GM23338 (cell line): ENCODE results near the gene ISOC2. TPM values are rescaled to one million over a fixed set of nuclear protein-coding genes. Genes with fewer than 3 reads are reported as not detected.

Source experiments
- ATAC-seq: fragments of 200-7000 bp; cut with Tn5 transposase; 3 replicates; pipeline ENCODE4 v1.9.1; 2020
- DNase-seq: peaks from one replicate; pipeline ENCODE4 v3.0.0-alpha.2; 2015; ENCODE audit warnings: low spot score
- H2AFZ ChIP-seq: fragments of 200-600 bp; sonication (generic); 2 replicates; pipeline ENCODE4 v1.8.0; 2016; ENCODE audit warnings: antibody characterized with exemption, mild to moderate bottlenecking, moderate library complexity
- H3F3A ChIP-seq: fragments of 200-600 bp; sonication (generic); replicated peaks from 2 replicates; pipeline ENCODE4 v1.8.0; 2017; ENCODE audit warnings: antibody characterized with exemption, mixed run types, low read depth
- H3K27ac ChIP-seq: fragments of 200-600 bp; sonication (generic); 2 replicates; pipeline ENCODE4 v1.6.1; 2016; ENCODE audit warnings: low read depth
- H3K27me3 ChIP-seq: fragments of 200-600 bp; sonication (generic); 2 replicates; pipeline ENCODE4 v1.8.0; 2016; ENCODE audit warnings: mild to moderate bottlenecking, mixed run types, moderate library complexity; ENCODE audit not compliant: insufficient read depth
- H3K36me3 ChIP-seq: fragments of 200-600 bp; sonication (generic); 2 replicates; pipeline ENCODE4 v1.8.0; 2016; ENCODE audit warnings: mild to moderate bottlenecking; ENCODE audit not compliant: insufficient read depth
- H3K4me1 ChIP-seq: fragments of 200-600 bp; sonication (generic); 2 replicates; pipeline ENCODE4 v1.8.0; 2016; ENCODE audit warnings: mild to moderate bottlenecking, moderate library complexity; ENCODE audit not compliant: insufficient read depth
- H3K4me2 ChIP-seq: fragments of 200-600 bp; sonication (generic); 2 replicates; pipeline ENCODE4 v1.7.1; 2017; ENCODE audit warnings: mixed run types
- H3K4me3 ChIP-seq: fragments of 200-600 bp; sonication (generic); 2 replicates; pipeline ENCODE4 v1.6.1; 2016; ENCODE audit warnings: mixed run types
- H3K79me2 ChIP-seq: fragments of 200-600 bp; sonication (generic); replicated peaks from 2 replicates; pipeline ENCODE4 v1.8.0; 2017; ENCODE audit warnings: mild to moderate bottlenecking; ENCODE audit not compliant: insufficient read depth
- H3K9me2 ChIP-seq: fragments of 200-600 bp; sonication (generic); 2 replicates; pipeline ENCODE4 v1.8.0; 2017; ENCODE audit not compliant: insufficient read depth
- H4K20me1 ChIP-seq: fragments of 200-600 bp; sonication (generic); replicated peaks from 2 replicates; pipeline ENCODE4 v1.8.0; 2017; ENCODE audit warnings: mild to moderate bottlenecking; ENCODE audit not compliant: insufficient read depth
- H3K27ac Mint-ChIP-seq: 2 replicates; pipeline ENCODE4 v1.8.0; 2020; ENCODE audit warnings: inconsistent platforms, mild to moderate bottlenecking, moderate library complexity, mixed read lengths
- H3K27me3 Mint-ChIP-seq: 3 replicates; pipeline ENCODE4 v1.8.0; 2022; ENCODE audit warnings: low read depth, mild to moderate bottlenecking, moderate library complexity, mixed read lengths, inconsistent platforms; ENCODE audit not compliant: insufficient read depth, poor library complexity
- H3K36me3 Mint-ChIP-seq: 3 replicates; pipeline ENCODE4 v1.8.0; 2021; ENCODE audit warnings: low read depth, mild to moderate bottlenecking, inconsistent platforms, moderate library complexity, mixed read lengths
- H3K4me1 Mint-ChIP-seq: 3 replicates; pipeline ENCODE4 v1.8.0; 2020; ENCODE audit warnings: mild to moderate bottlenecking, inconsistent platforms, mixed read lengths
- H3K4me3 Mint-ChIP-seq: 3 replicates; pipeline ENCODE4 v1.8.0; 2021; ENCODE audit warnings: moderate library complexity, mild to moderate bottlenecking, inconsistent platforms, mixed read lengths
- H3K9me3 Mint-ChIP-seq: 3 replicates; pipeline ENCODE4 v1.8.0; 2020; ENCODE audit warnings: moderate library complexity, mild to moderate bottlenecking, inconsistent platforms, mixed read lengths
- CREB1 ChIP-seq: fragments of 250-450 bp; sonication (Bioruptor Pico); IDR thresholded peaks from 2 replicates; pipeline ENCODE4 v1.5.0; 2020; ENCODE audit warnings: low read depth, mild to moderate bottlenecking, moderate library complexity
- ETS1 ChIP-seq: IDR thresholded peaks from 2 replicates; pipeline ENCODE4 v1.6.1; 2016; ENCODE audit warnings: antibody characterized with exemption
- EZH2 ChIP-seq: fragments of 200-600 bp; sonication (generic); IDR thresholded peaks from one replicate; pipeline ENCODE4 v1.8.0; 2017; ENCODE audit warnings: antibody characterized with exemption, mild to moderate bottlenecking, low read depth; ENCODE audit not compliant: unreplicated experiment
- JUNB ChIP-seq: IDR thresholded peaks from one replicate; pipeline ENCODE4 v1.6.1; 2016; ENCODE audit warnings: antibody characterized with exemption; ENCODE audit not compliant: unreplicated experiment
- NANOG ChIP-seq: IDR thresholded peaks from 2 replicates; pipeline ENCODE4 v1.6.1; 2016; ENCODE audit warnings: antibody characterized with exemption, borderline replicate concordance
- POLR2AphosphoS5 ChIP-seq: IDR thresholded peaks from 2 replicates; pipeline ENCODE4 v1.6.1; 2016; ENCODE audit warnings: antibody characterized with exemption, low read depth
- STAT1 ChIP-seq: IDR thresholded peaks from one replicate; pipeline ENCODE4 v1.6.1; 2016; ENCODE audit warnings: antibody characterized with exemption; ENCODE audit not compliant: unreplicated experiment
- ZNF462 ChIP-seq: fragments of 250-450 bp; sonication (Bioruptor Pico); IDR thresholded peaks from 2 replicates; pipeline ENCODE4 v1.5.0; 2020; ENCODE audit warnings: mild to moderate bottlenecking, moderate library complexity
- polyA plus RNA-seq: library from polyadenylated mRNA; unstranded; fragments of >200 nt; fragmentation: Nextera tagmentation; extraction: Ambion mirVana; gene quantifications from 2 replicates; pipeline ENCODE4 v1.2.1, GENCODE V29; 2016
- total RNA-seq: library from RNA; depleted of rRNA; stranded (reverse); fragments of >200 nt; shearing (Covaris generic); gene quantifications from 2 replicates; pipeline ENCODE4 v1.2.3, GENCODE V29; 2014
- TF ChIP-seq, protein P1 (sequence below): IDR thresholded peaks from one replicate; pipeline ENCODE4 v1.6.1; 2018; ENCODE audit warnings: antibody characterized with exemption; ENCODE audit not compliant: unreplicated experiment

The ISOC2 gene
- total and polyA plus RNA-seq, 2 experiments from 2014 or later, result 62.6 to 85.2 TPM

DNA sequence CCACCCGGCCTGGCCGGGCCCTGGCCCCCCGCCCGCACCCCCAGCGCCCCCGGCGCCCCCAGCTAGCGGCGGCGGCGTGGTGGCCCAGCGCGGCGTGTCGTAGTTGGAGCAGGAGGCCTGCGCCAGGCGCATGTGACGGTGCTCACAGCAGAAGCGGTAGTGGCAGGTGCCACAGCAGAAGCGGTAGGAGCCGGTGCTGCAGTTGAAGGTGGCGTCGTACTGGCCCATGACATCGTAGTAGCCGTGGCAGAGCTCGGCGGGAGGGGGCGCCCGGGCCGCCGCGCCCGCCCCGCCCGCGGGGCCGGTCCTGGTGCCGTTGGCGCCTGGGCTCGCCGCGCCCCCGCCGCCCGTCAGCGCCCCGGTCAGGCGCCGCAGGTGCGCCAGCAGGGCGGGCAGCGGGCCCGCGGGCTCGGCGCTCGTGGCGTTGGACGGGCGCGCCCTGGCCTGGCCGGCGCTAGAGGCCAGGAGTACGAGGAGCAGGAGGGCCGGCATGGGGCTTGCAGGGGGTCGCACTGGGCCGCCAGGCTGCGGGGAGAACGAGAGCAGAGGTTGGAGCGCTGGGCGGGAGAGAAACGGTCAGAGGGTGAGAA lies 19.0 kb downstream of the ISOC2 start:
- Histone ChIP-seq H3F3A (peaks cover 14% of the 10 kb centered on the region), H3K4me3 (peak overlapping the region; percentile 67), H3K79me2 (no peaks in the 10 kb centered on the region), H3K27ac (no peak overlapping the region), H4K20me1 (no peaks in the 10 kb centered on the region), H3K27me3 (peaks cover 92% of the 10 kb centered on the region), H2AFZ (no peak overlapping the region), H3K4me2 (peak overlapping the region; percentile 87), H3K36me3 (no peaks in the 10 kb centered on the region), H3K9me2 (no peaks in the 10 kb centered on the region), H3K4me1 (peaks cover 12% of the 10 kb centered on the region; the same call in 1 of the 2 replicates)
- no peak for TF ChIP-seq POLR2AphosphoS5
- no peak for TF ChIP-seq EZH2
- TF ChIP-seq CREB1 (CRISPR knock-in tag), result no peak
- no peak for TF ChIP-seq JUNB
- no peak for TF ChIP-seq NANOG
- TF ChIP-seq ZNF462 (CRISPR knock-in tag), result no peak
- no peak for TF ChIP-seq ETS1
- TF ChIP-seq, protein P1, sequence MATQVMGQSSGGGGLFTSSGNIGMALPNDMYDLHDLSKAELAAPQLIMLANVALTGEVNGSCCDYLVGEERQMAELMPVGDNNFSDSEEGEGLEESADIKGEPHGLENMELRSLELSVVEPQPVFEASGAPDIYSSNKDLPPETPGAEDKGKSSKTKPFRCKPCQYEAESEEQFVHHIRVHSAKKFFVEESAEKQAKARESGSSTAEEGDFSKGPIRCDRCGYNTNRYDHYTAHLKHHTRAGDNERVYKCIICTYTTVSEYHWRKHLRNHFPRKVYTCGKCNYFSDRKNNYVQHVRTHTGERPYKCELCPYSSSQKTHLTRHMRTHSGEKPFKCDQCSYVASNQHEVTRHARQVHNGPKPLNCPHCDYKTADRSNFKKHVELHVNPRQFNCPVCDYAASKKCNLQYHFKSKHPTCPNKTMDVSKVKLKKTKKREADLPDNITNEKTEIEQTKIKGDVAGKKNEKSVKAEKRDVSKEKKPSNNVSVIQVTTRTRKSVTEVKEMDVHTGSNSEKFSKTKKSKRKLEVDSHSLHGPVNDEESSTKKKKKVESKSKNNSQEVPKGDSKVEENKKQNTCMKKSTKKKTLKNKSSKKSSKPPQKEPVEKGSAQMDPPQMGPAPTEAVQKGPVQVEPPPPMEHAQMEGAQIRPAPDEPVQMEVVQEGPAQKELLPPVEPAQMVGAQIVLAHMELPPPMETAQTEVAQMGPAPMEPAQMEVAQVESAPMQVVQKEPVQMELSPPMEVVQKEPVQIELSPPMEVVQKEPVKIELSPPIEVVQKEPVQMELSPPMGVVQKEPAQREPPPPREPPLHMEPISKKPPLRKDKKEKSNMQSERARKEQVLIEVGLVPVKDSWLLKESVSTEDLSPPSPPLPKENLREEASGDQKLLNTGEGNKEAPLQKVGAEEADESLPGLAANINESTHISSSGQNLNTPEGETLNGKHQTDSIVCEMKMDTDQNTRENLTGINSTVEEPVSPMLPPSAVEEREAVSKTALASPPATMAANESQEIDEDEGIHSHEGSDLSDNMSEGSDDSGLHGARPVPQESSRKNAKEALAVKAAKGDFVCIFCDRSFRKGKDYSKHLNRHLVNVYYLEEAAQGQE, result no peak
- no peak for TF ChIP-seq STAT1
- H3K9me3 Mint-ChIP-seq, result no peaks in the 10 kb centered on the region; the same call in none of the 3 replicates
- DNase-seq, result peak; percentile 62
- peak overlapping the region; percentile 76 for H3K4me3 Mint-ChIP-seq
- H3K27me3 Mint-ChIP-seq, result peaks cover 81% of the 10 kb centered on the region
- no peaks in the 10 kb centered on the region; the same call in 2 of the 3 replicates for H3K36me3 Mint-ChIP-seq
- peak; percentile 2; the same call in 2 of the 3 replicates for ATAC-seq
- H3K27ac Mint-ChIP-seq, result no peak overlapping the region
- peaks cover 23% of the 10 kb centered on the region for H3K4me1 Mint-ChIP-seq
